HG03460 (cell line): Measurements from ENCODE around the gene ACVR1.

Experiments used
- ATAC-seq: cut with Tn5 transposase; IDR thresholded peaks from one replicate; pipeline ENCODE4 v1.9.1; 2021; ENCODE audit not compliant: unreplicated experiment

Gene ACVR1

DNA sequence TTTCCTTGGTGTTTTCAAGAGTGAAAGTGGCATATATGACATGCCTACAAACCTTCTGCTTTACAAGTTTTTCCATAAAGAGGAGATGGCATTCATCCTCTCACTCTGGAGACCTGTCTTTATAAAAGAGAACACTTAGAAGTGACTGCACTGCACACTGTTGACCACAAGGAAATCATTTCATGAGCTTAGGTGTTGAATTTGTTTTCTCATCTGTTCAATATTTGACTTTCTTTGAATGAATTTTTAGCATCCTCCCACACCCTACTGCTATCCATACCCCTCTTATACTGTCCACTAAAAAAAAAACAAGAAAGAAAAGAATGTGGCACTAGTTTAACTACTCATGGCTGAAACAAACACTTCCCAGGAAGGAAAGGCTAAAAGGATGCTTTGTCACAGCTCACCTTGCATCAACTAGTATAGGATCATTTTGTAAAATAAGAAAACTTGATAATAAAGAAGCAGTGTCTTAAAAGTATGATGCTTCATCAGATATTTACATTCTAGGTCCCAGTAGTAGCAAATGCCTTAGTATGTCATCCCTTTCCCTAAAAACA lies 83.0 kb downstream of the ACVR1 start:
- no peak for ATAC-seq

DNA sequence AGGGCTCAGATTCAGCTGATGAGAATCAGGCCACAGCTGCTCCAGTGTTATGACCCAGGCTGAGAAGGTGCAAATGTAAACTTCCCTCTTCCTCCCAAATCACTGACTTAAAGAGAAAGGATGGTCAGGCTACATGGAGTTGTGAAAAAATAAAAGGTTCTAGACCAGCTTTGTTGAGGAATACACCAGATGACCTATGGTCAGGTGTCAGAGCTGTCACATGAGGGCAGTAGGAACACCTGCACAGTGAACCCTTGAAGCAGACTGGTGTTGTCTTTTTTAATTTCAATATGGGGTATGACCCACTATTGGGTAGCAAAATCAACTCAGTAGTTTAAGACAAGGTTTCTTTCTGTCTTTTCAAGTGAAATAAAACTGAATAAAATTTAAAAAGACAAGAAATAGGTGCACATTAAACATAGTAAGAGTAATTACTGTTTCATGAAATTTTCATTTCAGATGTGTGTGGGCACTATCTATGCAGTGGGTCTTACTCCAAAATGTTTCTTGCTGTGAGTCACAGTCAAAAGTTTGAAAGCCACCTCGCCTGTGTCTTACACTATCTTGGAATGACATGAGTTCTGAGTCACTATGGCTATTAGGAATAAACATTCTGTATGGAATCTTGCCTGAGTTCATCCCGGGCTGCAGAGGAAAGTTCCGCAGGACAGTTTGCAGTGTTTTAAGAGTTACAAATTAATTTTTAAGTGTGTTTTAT lies 83.6 kb downstream of the ACVR1 start:
- no peak for ATAC-seq

DNA sequence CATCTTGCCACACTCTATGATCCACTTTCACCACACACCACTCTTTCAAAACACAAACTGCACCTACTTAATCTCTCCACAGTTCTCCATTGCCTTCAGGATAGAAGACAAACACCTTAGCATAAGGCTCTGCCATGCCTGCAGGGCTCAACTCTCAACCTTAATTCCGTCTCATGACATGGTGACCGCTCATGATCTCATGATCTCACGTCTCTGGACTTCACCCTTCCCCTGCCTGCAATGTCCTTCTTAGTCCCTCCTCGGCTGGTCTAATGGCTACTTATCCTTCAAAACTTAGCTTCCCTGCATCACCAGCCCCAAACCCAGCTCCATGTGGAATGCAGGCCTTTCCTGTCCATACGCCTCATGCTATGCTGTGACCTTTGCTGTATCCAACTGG lies 85.3 kb downstream of the ACVR1 start:
- no peak for ATAC-seq

DNA sequence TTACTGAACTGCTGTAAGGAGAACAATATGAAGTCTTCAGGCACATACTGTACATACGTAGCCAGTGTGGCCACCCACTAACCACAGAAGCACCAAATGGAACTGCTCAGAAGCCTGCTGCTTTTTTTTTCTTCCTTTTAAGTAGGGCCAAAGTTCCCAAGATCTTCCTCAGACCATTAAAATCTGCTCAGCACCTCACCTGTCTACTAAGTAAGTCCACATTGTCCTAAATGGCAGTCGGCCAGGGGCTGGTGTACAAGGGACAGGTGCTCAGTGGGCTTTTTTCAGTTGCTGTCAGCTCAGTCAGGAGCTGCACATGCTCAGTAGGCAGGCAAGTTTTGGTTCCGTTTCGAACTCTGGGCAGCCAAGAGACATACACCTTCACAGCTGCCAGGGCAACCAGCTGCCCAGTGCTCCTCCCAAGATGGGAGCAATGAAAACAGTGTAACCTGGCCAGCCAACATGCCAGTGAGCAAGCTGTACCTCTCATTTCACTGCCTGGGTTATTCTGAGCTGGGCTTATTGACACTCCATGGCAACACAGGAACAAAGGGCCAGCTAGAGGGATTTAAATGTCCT lies 86.1 kb downstream of the ACVR1 start:
- no peak for ATAC-seq

DNA sequence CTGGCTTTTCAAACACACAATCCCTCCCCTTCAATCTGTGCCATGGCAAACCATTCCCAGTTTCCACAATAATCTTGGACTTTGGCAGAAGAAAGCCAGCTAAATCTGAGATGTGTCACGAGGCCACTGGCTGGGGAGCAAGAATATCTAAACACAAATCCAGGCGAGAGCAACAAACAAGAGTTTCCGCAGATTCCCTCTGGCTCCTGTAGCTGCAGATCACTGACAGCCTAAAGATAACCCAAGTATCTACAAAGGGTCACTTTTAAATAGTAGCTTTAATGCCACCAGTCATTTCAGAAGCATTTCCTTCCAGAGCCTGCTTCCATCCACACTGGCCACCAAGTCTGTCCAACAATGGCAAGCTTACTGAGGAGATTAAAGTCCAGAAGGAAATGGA lies 86.9 kb downstream of the ACVR1 start:
- ATAC-seq = no peak

DNA sequence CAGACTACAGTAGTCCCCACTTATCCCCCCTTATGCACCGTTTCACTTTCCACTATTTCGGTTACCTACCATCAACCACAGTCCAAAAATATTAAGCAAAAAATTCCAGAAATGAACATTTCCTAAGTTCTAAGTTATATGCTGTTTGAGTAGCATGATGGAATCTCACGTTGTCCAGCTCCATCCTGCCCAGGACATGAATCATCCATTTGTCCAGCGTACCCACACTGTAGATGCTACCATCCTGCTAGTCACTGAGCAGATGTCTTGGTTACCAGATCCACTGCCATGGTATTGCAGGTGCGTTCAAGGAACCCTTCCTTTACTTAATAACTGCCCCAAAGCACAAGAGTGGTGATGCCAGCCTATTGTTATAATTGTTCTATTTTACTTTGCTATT lies 87.9 kb downstream of the ACVR1 start:
- ATAC-seq = no peak

DNA sequence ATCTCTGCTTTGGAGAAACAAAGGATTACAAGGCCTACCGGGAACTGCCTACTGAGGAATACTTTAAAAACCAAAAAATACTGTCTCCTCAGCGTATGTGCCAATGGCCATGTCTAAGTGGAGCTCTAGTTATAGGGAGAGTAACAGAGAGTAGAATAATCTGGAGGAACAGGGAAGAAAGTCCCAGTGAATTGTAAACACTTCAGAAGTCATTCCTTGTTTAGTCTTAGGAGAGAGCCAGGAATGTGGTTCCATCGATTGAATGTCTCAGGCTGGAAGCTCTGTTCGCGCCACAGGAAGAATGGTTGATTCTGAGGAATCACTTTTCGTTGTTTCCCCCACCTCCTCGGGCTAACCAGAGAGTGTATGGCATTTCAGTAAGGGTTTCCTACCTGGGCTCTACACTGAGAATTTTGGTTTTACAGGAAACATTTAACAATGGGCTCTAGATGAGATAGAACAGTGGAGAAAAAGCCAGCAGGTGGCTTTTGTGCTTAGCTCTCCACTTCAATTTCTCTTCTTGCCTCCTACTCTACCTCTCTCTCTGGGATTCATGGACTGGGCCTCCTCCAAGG lies 88.7 kb downstream of the ACVR1 start:
- ATAC-seq = no peak

DNA sequence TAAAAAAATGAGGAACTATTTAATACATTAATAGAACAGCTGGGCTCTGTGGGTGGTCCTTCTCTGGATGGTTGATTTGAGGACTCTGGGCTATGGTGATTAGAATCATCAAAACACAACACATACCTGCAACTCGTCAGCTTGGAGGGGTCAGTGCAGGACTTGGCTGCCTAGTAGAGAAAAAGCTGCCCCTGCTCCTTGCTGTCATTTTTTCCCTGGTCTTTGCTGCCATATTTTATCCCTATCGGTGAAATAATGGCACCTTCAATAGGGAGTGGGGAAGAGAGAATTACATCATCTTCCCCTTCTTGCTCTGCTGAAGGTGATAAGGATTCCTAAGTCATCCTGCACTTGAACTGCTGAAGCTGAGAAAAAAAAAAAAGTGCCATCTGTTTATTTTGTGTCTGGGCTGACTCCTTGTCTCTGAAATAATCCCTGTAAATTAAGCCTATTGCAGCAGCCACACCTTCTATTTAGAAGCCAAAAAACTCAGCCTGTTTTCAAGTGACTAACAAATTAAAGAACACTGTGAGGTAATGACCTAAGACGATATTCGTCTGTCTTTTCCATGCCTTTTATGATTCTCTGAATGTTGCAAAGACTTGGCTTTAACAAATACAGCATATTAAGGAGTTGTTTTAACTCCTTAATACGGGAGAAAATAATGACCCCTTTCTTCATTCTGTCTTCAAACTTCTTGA lies 89.3 kb downstream of the ACVR1 start:
- no peak for ATAC-seq

DNA sequence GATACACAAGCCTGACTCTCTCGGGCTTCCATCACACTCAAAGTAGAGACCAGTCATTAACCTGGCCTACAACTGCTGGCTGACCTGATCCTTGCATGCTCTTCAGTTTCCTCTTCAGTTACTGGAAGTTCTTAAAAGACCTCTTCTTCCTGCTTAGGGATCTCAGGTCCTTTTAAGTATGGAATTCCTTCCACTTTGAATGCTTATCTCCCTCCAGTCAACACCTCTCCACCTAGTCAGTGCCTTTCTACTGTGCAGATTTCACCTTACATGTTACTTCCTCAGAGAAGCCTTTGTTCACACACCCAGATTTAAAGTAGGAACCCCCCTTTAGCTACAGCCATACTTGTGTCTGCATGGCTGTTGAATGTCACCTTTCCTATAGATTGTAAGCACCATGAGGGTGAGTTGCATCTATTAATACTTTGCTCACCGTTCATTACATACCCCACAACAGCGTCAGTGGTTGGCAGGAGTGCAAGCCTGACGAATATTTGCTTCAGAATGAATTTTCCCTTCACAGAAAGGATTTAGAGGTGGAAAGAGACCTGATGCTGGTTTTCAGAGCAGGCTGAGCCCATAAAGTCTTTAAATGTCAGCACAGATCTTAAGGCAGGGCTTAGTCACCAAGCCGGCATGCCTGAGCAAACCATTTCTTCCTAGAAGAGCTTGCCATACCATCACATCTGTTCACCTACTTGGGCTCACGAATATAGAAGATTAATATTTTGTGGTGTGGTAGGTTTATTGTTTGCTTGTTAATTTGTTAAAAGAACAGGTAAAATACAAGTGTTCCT lies 90.1 kb downstream of the ACVR1 start:
- ATAC-seq = no peak

DNA sequence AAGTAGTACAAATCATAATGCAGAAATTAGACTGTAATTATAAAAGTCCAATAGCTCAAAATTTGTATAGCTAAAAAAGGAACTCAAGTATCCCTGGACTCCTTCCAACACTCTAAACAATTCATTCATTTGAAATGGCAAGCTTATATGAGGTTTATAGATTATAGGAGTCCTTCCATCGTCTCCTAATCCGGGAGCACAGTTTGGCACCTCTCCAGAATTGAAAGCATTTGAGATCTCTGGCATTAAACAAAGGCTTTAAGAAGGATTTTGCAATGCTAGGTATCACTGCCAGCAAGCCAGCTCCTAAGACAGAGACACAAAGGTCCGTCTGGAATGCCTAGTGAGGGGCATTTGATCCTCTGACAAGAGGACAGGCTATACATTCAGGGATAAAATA lies 90.9 kb downstream of the ACVR1 start:
- ATAC-seq = no peak

DNA sequence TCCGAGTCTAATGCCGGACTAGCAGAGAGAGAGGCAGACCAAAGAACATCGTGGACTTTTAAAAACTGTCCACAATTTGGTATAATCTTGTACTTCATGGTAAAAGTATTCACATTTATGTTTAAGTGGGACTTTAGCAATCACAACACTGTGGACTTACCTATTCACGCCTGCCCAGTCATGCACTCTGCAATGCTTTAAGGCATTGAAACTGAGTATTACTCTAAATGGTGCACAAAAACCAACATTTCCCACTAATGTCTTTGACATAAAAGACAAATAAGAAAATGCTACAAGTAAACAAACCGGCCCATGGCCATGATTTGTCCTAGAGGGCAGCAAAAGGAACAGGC lies 91.3 kb downstream of the ACVR1 start:
- no peak for ATAC-seq

DNA sequence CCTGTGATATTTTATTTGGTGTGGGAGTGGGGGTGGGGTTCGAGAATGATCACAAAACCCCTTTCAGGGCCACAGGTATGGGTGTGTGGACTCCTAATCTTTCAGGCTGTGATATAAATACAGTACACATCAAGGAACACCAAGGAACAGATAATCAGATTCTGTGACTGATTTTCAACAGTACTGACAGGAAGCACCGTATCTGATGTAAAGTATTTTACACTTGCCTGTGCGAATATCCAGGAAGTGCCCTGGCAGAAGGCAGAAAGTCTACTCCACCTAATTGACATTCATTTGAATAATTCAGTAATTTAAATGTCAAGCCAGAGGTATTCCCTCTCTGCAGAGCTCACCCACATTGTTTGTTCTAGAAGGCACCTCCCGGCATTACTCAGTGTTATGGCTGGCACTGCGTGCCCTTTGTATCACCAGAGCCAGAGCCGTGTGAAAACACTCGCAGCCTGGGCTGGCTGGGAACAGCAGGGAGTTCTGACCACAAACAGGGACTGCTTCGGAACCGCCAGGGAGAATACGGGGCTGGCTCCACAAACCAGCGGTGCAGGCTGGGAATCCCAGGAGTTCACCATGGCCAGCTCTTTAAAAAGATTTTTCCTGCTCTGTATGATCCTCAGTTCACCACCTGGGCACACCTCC lies 91.8 kb downstream of the ACVR1 start:
- ATAC-seq = no peak

DNA sequence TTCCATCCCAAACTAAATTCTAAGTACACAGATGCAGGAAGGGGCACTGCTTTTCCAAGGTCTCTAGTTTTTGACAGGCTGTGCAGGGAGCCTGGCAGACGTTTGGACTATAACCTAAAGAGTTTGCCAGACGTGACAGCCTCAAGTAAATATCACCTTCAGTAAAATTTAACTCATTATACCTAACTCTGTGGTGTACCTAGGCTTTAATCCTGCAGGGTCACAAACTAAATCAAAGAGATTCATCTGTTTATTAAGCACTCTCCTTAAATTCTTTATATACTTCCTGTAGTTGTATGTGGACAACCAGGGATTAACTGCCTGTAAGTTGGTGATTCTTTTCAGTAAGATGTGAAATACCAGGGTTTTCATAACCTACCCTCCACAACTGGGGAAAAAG lies 92.9 kb downstream of the ACVR1 start:
- no peak for ATAC-seq

DNA sequence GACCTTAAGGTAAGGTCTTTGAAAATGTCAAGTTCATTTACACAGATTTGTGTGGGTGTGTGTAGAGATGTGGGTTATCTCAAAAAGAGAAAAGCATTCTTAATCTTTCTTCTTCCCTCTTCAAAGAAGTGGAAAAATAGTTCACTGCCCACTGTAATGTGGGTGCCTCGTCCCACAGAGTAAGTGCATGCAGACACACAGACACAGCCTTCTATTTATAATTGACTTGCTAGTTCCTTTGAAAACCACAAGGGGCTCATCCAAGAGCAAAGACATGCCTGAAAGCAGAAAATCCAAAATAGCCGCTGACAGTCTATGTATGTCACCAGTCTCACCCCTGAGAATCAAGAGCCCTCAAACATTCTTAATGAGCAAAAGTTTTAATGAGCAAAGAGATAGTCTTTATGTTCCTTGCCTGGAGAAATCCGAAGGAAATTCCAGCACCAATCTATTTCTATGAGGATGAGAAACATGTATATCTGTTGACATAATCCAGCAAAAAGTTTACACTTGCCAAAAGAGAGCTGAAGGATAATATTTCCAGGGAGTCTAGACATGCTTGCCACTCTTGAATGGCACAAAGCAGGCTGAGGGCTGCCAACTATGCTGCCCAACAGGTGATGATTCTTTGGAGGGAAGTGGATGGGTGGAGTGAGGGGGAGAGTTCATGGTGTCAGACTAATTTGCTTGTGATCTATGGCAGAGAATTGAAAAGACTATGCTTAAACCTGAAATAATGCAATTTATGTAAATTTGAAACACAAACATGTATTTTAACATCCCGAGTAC lies 93.9 kb downstream of the ACVR1 start:
- ATAC-seq = no peak

DNA sequence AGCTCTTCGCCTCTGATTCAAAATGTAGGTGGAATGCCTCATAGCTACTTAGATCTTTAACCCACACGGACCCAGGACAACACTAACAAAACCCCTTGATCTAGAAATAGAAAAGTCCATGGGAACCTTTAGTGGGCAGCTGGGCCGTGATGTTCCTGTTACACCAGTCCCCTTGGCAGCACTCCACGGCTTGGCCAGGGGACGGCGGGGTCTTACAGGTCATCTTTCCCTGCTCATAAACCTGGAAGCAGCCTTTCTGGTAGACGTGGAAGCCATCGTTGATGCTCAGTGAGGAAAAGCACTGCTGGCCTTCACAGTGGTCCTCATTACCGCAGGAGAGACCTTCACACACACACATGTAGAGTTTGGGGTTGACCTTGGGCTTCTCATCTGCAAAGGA lies 95.9 kb downstream of the ACVR1 start:
- ATAC-seq = no peak

DNA sequence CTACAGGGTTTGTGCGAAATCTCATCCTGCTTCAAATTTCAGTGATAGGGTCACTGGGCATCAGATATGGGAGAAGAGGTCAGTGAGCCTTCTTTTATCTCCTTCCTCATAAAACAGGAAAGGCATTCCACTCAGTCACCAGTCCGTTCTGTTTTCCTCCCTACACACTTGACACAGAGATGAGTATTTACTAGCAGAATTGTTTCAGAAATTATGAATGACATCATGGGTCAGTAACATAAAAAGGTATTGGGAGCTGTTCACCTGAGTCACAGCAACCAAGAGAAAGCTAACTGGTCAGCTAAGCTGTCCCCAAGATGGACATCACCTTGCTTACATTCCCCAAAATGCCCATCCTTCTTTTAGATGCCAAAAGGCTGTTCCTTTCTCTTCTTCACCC lies 96.3 kb downstream of the ACVR1 start:
- ATAC-seq = no peak

DNA sequence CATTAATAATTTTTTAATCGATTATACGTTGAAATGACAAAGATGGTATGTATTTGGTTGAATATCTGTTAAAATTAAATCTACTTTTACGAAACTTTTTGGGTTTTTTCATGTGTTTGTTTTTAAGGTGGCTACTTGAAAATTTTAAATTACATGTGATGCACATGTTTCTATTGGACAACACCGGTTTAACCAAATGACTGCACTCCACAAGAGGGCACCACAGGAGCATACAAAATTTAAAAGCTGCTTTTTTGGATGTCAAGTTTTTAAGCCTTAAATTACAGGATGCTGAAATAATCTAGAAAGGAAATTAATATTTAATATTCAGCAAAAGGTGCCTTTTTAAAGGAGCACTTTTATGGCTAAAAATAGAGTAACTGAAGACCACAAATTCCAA lies 98.7 kb downstream of the ACVR1 start:
- no peak for ATAC-seq

DNA sequence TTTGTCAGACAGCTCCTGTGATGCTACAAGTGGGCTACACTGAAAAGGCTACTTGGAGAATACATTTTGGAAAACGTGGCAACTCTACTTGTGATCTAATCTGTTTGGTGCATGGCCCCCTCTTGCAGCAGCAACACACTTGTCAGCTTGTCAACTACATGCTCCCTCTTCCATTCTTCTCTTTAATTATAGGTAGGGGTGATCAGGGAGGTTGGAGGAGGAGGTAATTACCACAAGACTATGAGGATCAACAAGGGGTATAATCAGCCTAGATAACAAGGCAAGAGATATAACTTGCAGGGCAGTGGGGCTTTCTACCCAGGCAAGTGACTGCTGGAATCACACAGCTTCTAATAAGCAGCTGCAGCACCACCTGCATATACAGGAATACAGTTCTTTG lies 104.9 kb downstream of the ACVR1 start:
- no peak for ATAC-seq

DNA sequence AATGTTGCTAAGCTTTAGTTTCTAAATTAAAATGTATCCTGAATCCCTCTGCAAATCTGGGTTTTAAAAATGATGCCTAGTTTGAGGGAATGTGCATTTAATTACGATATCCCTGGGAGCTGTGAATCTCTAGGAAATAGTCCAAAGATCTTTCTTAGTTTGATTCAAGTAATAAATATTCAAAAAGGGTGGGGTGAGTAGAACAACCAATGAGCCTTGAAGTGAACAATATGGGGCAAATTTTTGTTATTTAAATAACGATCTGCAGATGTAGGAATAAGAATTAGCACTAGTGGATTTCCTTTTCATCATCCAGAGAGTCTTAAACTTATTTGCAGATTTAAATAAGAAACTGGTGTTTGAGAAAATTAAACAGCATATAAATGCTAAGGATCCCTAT lies 106.3 kb downstream of the ACVR1 start:
- ATAC-seq = no peak

DNA sequence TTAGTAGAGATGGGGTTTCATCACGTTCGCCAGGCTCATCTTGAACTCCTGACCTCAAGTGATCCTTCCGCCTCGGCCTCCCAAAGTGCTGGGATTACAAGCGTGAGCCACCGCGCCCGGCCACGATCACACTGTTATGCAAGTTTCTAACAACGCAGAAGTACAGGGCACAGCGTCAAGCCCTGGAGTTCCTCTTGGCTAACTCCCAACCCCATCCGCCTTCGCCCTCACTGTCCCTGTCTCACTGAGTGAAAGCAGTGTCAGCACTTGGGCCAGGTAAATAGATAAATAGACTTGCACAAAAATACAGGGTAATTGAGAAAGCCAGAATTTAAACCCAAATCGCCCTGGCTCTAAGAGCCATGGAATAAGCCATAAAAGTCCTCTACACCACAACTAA lies 111.7 kb downstream of the ACVR1 start:
- no peak for ATAC-seq
